Gastrocnemius medialis (tissue), 4 donors: ENCODE results near the gene TEX44.

Experiments used
- POLR2A ChIP-seq, 2 donors: fragments of 450-650 bp; IDR thresholded peaks; one replicate each; pipeline ENCODE4 v1.6.1; 2017; ENCODE audit warnings: antibody characterized with exemption in 2 of 2, mild to moderate bottlenecking in 2 of 2, moderate library complexity in 2 of 2
- TF ChIP-seq, protein P1 (sequence below), 5 experiments: fragments of 450-650 bp in 3 of 5; fragments of 200-600 bp in 2 of 5; sonication (generic) in 2 of 5; IDR thresholded peaks in 4 of 5; conservative IDR thresholded peaks in 1 of 5; 1 replicate in 4 of 5; 2 replicates in 1 of 5; pipeline ENCODE4 v1.5.1; 2016 to 2019; ENCODE audit warnings: antibody characterized with exemption in 5 of 5, mild to moderate bottlenecking in 3 of 5, moderate library complexity in 3 of 5

GRCh38 chr2:231593666-231594065 is 1.0 kb downstream of the TEX44 start:
- TF ChIP-seq, protein P1, sequence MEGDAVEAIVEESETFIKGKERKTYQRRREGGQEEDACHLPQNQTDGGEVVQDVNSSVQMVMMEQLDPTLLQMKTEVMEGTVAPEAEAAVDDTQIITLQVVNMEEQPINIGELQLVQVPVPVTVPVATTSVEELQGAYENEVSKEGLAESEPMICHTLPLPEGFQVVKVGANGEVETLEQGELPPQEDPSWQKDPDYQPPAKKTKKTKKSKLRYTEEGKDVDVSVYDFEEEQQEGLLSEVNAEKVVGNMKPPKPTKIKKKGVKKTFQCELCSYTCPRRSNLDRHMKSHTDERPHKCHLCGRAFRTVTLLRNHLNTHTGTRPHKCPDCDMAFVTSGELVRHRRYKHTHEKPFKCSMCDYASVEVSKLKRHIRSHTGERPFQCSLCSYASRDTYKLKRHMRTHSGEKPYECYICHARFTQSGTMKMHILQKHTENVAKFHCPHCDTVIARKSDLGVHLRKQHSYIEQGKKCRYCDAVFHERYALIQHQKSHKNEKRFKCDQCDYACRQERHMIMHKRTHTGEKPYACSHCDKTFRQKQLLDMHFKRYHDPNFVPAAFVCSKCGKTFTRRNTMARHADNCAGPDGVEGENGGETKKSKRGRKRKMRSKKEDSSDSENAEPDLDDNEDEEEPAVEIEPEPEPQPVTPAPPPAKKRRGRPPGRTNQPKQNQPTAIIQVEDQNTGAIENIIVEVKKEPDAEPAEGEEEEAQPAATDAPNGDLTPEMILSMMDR (IDR thresholded peaks at IDR 0.05 in 4 of 5, conservative IDR thresholded peaks at IDR 0.05 in 1 of 5), result no peak
- no peak for TF ChIP-seq POLR2A (IDR thresholded peaks at IDR 0.05)
